Progenitor cell of endocrine pancreas (in vitro differentiated cells): ENCODE data around the gene OR1A2. TPM values are rescaled to one million over a fixed set of nuclear protein-coding genes. Genes with fewer than 3 reads are reported as not detected.
"Not testable (repeated sequence)": the region's sequence is repeated elsewhere in the genome, so short reads cannot be mapped to it uniquely, and the experiment has no call there.

Experiments used
- DNase-seq: peaks from one replicate; pipeline ENCODE4 v3.0.0; 2021; ENCODE audit warnings: low spot score; ENCODE audit not compliant: unreplicated experiment
- H3K27ac Mint-ChIP-seq: 2 replicates; pipeline ENCODE4 v1.8.0; 2021; ENCODE audit warnings: mild to moderate bottlenecking, moderate library complexity, mixed read lengths
- H3K27me3 Mint-ChIP-seq: 2 replicates; pipeline ENCODE4 v1.8.0; 2021; ENCODE audit warnings: mixed read lengths
- H3K36me3 Mint-ChIP-seq: 2 replicates; pipeline ENCODE4 v1.8.0; 2022; ENCODE audit warnings: mixed read lengths; ENCODE audit not compliant: insufficient read depth
- H3K4me1 Mint-ChIP-seq: 2 replicates; pipeline ENCODE4 v1.8.0; 2021; ENCODE audit warnings: low read depth, mixed read lengths
- H3K4me3 Mint-ChIP-seq: 2 replicates; pipeline ENCODE4 v1.8.0; 2021; ENCODE audit warnings: low read depth, mild to moderate bottlenecking, moderate library complexity, mixed read lengths
- H3K9me3 Mint-ChIP-seq: 2 replicates; pipeline ENCODE4 v1.8.0; 2021; ENCODE audit warnings: low read depth, mixed read lengths
- CTCF ChIP-seq: fragments of 200-600 bp; sonication (generic); IDR thresholded peaks from one replicate; pipeline ENCODE4 v1.5.0; 2021; ENCODE audit warnings: antibody characterized with exemption, mild to moderate bottlenecking; ENCODE audit not compliant: unreplicated experiment
- total RNA-seq: library from RNA; stranded (reverse); gene quantifications from 2 replicates; pipeline ENCODE4 v1.2.1, GENCODE V29; 2021

Gene OR1A2
- total RNA-seq, 1 donor from 2014 or later: not detected

GRCh38 chr17:3208484-3208883, 11.2 kb downstream of the OR1A2 start:
- no peak for DNase-seq
- Mint-ChIP-seq H3K27me3 (no peaks in the 10 kb centered on the region), H3K4me1 (no peaks in the 10 kb centered on the region), H3K4me3 (no peak overlapping the region), H3K9me3 (peaks cover 69% of the 10 kb centered on the region), H3K36me3 (no peaks in the 10 kb centered on the region), H3K27ac (no peak overlapping the region)
- TF ChIP-seq CTCF: no peak

- H3K27ac Mint-ChIP-seq: no peak overlapping the region
- no peak overlapping the region for H3K4me3 Mint-ChIP-seq
- peaks cover under 1% of the 10 kb centered on the region for H3K36me3 Mint-ChIP-seq
- H3K9me3 Mint-ChIP-seq: peaks cover 60% of the 10 kb centered on the region
- no peak for DNase-seq
- no peaks in the 10 kb centered on the region for H3K27me3 Mint-ChIP-seq
- TF ChIP-seq CTCF: no peak
- H3K4me1 Mint-ChIP-seq: no peaks in the 10 kb centered on the region
Measured at GRCh38 chr17:3213001-3213400, 15.7 kb downstream of the OR1A2 start.

- Mint-ChIP-seq H3K4me3 (no peak overlapping the region), H3K4me1 (no peaks in the 10 kb centered on the region), H3K27ac (no peak overlapping the region), H3K9me3 (peaks cover 61% of the 10 kb centered on the region), H3K36me3 (peaks cover 1% of the 10 kb centered on the region), H3K27me3 (no peaks in the 10 kb centered on the region)
- TF ChIP-seq CTCF: no peak
- DNase-seq: no peak
Measured at GRCh38 chr17:3213587-3213986, 16.3 kb downstream of the OR1A2 start.

- not testable (repeated sequence) for DNase-seq, H3K36me3 Mint-ChIP-seq, H3K4me3 Mint-ChIP-seq, H3K4me1 Mint-ChIP-seq, H3K27me3 Mint-ChIP-seq, H3K27ac Mint-ChIP-seq
- H3K9me3 Mint-ChIP-seq: peaks cover 59% of the 10 kb centered on the region
Measured at GRCh38 chr17:3219978-3220377, 22.7 kb downstream of the OR1A2 start.

- H3K4me1 Mint-ChIP-seq: no peaks in the 10 kb centered on the region
Measured at GRCh38 chr17:3221850-3222249, 24.5 kb downstream of the OR1A2 start.

More at GRCh38 chr17:3221850-3222249, 24.5 kb downstream of the OR1A2 start:
- Mint-ChIP-seq H3K27ac (no peak overlapping the region), H3K27me3 (no peaks in the 10 kb centered on the region), H3K36me3 (peaks cover 1% of the 10 kb centered on the region), H3K9me3 (peaks cover 66% of the 10 kb centered on the region), H3K4me3 (no peak overlapping the region)
- TF ChIP-seq CTCF: no peak
- no peak for DNase-seq
